GM19452 (cell line): Measurements from ENCODE around the gene NCKAP5L.
"Not testable (repeated sequence)": the region's sequence is repeated elsewhere in the genome, so short reads cannot be mapped to it uniquely, and the experiment has no call there.

ENCODE experiments used
- ATAC-seq: cut with Tn5 transposase; IDR thresholded peaks from one replicate; pipeline ENCODE4 v1.9.1; 2021; ENCODE audit not compliant: unreplicated experiment

Gene NCKAP5L, protein sequence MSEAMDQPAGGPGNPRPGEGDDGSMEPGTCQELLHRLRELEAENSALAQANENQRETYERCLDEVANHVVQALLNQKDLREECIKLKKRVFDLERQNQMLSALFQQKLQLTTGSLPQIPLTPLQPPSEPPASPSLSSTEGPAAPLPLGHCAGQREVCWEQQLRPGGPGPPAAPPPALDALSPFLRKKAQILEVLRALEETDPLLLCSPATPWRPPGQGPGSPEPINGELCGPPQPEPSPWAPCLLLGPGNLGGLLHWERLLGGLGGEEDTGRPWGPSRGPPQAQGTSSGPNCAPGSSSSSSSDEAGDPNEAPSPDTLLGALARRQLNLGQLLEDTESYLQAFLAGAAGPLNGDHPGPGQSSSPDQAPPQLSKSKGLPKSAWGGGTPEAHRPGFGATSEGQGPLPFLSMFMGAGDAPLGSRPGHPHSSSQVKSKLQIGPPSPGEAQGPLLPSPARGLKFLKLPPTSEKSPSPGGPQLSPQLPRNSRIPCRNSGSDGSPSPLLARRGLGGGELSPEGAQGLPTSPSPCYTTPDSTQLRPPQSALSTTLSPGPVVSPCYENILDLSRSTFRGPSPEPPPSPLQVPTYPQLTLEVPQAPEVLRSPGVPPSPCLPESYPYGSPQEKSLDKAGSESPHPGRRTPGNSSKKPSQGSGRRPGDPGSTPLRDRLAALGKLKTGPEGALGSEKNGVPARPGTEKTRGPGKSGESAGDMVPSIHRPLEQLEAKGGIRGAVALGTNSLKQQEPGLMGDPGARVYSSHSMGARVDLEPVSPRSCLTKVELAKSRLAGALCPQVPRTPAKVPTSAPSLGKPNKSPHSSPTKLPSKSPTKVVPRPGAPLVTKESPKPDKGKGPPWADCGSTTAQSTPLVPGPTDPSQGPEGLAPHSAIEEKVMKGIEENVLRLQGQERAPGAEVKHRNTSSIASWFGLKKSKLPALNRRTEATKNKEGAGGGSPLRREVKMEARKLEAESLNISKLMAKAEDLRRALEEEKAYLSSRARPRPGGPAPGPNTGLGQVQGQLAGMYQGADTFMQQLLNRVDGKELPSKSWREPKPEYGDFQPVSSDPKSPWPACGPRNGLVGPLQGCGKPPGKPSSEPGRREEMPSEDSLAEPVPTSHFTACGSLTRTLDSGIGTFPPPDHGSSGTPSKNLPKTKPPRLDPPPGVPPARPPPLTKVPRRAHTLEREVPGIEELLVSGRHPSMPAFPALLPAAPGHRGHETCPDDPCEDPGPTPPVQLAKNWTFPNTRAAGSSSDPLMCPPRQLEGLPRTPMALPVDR (N-terminal part only)

GRCh38 chr12:49828133-49829091 is at the start of gene NCKAP5L:
TSS of gene NCKAP5L (minus strand) at chr12:49828413. CDS start at chr12:49804044, 24,369 bp downstream.
- peak; percentile 92 for ATAC-seq

GRCh38 chr12:49877066-49877465 is 48.9 kb upstream of the NCKAP5L start:
- no peak for ATAC-seq

DNA sequence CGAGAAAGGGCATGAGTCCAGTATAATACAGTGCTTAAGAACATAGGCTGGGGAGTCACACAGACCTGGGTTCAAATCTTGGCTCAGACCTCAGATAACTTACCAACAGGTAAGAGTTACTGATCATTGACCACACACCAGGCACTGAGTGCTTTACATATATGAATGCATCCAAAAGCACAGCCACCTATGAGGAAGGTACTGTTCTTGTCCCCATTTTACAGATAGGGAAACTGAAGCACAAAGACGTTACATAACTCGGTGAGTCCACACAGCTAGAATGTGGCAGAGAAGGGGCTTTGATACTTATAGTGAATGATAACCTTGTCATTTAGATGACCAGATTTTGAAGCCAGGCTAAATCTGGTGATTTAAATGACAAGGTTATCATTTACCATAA is 47.9 kb upstream of the NCKAP5L start:
- no peak for ATAC-seq

GRCh38 chr12:49875115-49875720 is 47.0 kb upstream of the NCKAP5L start:
- no peak for ATAC-seq

GRCh38 chr12:49874142-49874897 is 46.1 kb upstream of the NCKAP5L start:
- no peak for ATAC-seq

- no peak for ATAC-seq
Measured at GRCh38 chr12:49873361-49873934, 45.2 kb upstream of the NCKAP5L start.

DNA sequence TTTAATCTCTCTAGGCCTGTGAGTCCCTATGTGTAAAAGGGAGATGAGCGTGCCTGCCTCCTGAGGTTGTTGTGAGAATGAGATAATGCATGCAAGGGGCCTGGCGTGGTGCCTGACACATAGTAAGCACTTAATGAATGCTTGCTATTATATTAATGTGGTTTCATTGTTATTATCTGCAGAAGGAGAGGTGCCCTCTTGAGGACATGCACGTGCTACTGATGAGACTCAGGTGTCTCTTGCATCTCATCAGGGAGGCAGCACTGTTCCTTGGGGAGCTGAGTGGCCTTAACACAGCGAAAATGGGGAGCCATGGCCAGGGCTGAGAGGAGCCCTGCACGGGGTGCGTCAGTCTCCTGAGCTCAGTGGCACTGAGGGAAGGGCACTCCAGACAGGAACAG is 44.6 kb upstream of the NCKAP5L start:
- ATAC-seq = no peak

DNA sequence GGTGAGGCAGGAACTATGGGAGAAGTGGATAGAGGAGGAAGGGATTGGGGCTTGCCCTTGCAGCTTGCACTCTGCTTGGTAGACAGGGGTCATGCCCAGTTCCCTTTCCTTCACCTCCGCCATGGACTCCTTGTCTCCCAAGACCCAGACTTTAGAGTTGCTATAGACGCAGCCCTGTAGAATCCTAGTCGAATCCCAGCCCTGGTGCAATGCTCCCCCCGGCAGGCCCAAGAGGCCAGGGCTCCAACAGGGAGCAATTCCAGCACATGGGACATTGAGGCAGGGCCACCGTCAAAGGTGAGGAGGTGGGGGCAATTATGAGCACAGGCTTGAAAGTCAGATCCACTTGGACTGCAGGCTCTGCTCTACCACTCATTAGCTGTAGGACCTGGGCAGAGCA is 44.2 kb upstream of the NCKAP5L start:
- no peak for ATAC-seq

DNA sequence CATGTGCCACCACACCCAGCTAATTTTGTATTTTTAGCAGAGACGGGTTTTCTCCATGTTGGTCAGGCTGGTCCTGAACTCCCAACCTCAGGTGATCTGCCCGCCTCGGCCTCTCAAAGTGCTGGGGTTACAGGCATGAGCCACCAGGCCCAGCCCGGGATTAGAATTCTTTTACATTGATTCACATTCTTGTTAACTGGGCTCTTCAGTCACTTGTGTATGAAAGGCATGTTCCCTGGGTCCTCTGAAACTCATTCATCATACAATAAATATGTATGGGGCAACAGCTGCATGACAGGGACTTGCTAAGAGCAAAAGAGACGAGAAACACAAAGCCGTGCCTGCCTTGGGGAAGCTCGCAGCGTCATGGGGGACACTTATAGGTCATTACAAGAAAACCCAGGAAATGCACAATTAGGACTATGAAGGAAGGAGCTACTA is 43.6 kb upstream of the NCKAP5L start:
- not testable (repeated sequence) for ATAC-seq

GRCh38 chr12:49871263-49871561 is 43.0 kb upstream of the NCKAP5L start:
- no peak for ATAC-seq

GRCh38 chr12:49870501-49871262 is 42.5 kb upstream of the NCKAP5L start:
- no peak for ATAC-seq

DNA sequence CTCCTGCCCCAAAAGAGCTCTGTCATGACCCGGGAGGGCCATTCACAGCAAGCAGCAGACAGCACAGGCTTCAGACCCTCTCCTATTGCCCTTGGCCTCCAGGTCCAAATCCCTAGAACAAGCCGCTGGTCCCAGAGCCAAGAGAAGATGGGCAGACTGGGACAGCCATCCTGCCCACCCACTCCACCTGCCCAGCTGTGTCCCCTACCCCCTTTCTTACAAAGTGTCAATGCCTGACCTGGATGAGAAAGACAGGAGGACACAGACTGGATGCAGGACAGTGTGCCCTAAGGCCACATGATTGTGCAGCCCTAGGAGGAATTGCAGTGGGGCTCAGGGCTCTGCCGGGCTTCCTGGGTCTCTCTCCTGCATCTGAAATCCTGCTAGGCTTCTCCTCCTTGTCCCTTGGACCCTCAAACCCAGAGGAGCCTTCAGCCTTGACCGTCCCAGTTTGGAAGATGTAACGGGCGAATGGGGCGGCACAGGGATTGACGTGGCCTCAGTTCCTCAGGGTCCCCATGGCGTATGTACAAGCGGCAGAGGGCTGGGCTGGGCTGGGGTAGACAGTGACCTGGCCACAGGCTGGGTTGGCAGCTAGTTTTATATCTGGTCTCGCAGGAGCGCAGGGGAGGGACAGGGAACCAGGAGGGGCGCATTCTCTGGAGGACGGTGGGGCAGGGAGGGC is 41.7 kb upstream of the NCKAP5L start:
- no peak for ATAC-seq

DNA sequence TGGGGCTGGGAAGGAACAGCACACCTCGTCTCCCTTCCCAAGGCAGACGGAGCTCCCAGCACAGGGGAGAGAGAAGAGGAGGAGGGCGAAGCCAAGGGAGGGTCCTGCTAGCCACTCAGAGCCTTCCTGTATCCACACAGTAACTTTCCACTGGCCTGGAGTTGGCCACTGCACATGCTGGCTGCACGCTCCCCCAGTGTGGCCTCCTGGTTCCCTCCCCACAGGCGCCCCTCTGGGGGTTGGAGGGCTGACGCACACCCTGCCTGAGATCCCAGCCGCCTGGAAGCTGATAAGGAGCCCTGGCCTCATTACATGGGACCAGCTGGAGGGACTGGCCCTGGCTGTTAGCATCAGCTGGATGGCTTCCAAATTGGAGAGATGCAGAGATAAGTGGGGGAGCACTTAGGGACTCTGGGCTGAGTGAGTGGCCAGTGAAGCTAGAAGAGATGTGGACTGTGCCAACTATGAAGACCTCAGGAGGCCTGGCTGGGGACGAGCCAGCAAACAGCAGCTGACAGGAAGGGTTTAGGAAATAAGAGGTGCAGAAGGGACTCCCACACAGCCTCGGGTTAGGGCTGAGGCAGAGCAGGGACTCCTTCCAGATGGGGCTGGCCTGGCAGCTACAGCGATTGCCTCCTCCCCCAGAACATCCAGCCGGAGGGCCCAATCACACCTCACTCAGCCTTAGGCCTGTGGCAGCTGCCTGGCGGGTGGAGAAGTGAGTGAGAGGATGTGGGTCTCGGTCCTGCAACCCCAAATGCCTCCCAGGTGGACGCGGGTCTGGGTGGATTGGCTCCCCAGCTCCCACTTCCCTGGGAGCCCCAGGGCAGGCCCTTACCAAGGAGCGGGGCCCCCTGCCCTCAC is 41.0 kb upstream of the NCKAP5L start:
- ATAC-seq = no peak

DNA sequence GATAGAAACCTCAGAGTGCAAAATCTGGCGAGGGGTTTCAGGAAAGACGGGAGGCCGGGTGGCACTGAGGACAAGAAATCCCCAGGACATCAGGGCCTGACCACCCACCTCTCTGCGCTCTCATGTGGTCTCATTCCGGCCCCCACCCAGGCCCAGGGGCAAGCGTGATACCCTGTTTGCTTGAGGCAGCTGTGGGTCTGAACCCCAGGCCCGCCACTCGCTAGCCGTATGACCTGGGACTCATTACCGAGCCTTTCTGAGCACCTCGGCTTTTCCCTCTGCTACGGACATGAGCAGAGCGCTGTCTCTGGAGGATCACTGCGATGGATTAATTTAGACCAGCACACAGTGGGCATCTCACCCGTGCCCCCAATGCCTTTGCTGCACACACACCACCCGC is 40.2 kb upstream of the NCKAP5L start:
- ATAC-seq = no peak

DNA sequence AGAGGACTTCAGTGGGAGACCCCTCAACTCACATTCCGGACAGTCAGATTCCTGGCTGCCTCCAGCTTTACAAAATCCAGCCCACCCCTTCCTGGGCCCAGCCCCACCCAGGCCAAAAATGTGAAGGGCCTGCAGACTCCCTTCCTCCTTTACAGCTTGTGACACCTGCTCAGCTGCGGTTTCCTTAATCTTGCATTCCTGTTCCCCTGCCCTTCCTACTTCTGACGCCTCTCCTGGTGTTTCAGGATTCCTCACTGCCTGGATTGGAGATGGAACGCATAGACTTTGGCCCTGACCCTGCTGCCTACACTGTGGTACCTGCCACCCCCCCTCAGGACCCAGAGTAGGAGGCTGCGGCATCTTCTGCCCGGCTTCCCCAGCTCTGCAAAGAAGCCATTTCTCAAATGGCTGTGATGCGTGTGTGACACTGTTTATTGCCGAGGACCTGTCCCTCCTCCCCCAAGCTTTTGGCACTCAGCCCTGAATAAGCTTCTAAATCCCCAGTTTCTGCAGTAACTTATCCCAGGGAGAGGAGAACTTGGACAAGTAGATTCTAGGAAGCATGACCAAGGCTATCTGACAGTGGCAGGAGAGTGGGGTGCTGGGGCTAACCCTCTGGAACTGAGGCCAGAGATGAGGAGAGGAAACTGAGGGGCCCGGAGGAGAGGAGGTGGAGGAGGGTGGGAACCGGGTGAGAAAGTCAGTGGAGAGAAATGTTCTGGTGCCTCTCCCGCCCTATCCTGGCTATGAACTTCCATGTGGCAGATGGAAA is 39.5 kb upstream of the NCKAP5L start:
- ATAC-seq = no peak
